T1000 (cell line): ENCODE data around the gene BCOR.

Source experiments
- DNase-seq: peaks from one replicate; lab custom pipeline; 2025; ENCODE audit warnings: mixed read lengths; lab: John Stamatoyannopoulos, UW

The BCOR gene

DNA sequence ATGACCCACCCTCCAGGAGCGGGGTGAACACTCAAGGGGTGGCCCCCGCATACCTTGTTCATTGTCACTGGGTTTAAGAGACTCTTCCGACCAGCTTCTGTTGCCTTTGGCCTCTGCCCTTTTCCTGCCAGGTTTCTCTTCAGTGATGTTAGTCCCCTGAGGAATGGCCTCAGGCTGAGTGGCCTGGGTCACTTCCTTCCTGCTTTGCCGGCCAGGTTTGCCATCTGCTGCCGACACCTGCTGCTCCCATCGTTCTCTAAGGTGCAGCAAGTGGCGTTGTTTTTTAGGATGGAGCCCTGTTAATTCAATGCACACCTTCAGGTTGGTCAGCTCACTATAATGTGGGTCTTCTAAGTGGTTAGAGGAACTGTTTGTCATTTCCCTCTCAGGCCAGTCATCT lies 34.2 kb downstream of the BCOR start:
- no peak for DNase-seq

DNA sequence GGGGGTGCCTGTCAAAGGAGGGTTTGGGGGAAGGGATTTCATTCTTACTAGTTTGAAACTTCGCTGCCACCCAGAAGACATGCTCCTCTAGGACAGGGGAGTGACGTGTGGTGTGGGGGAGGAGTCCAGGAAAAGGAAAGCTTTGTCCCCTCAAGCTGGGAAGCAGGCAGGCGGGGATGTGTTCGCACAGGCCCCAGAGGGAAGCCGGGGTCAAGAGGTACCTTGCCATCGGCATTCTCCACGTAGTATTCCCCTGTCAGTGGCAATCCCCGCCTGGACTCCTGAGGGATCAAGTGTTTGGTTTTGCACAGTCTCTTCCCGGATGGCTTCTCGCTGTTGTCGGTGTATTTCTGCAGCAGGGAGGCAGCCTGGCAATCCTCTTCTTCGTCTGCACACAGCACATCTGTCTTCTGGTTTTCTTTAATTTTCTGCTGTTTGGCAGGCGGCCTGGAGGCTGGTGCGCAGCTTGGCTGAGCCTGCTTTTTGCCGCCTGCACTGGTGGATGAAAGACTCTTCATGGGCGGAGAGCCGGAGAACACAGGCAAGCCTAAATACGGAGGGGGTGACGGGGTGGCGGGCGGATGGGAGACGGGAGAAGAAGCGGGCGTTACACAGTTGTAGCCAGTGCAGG lies 35.1 kb downstream of the BCOR start:
- no peak for DNase-seq

DNA sequence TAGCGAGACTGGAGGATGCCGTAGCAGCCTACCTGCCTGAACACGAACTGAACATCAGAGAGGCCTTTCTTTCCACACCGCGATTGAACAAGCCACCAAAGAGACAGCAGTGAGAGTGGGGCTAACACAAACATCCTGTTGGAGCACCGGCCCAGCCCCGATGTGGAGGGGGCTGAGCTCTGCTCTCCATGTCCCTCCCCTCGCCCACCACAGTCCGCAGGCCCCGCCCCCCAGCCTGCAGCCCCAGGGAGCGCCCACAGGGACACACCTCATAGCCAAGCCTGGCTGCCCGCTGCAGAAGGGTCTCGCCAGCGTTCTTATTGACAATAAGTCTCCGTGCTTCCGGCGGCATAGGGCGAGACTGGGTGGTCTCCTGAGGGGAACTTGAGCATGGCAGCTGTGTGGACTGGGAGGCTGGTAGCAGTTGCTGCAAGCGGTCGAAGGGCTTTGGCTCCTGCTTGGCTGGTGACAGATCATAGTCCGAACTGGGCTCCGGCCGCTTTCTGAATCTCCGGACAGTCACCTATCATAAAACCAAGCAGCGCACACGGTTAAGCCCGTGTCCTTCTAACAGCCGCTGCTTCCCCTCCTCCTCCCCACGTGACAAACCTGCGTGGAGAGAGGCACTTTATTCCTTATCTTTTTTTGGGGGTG lies 35.8 kb downstream of the BCOR start:
- DNase-seq = no peak

DNA sequence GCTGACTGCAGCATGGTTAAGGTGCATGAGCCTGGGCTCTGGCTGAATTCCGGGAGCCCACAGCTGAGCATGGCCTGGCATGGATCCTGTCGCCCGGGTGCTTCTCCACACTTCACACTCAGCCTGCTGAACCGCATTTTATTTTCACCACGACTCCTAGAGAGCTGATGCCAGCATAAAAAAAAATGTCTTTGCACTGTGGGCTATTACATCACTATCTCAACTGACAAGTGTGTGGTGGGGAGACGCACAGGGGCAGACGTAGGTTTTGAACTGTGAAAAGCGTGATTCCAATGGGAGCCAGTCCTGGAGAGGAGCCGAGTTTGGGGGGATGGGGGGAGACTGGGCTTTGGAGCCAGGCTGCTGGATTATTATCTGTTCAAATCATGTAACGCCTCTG lies 36.8 kb downstream of the BCOR start:
- no peak for DNase-seq

DNA sequence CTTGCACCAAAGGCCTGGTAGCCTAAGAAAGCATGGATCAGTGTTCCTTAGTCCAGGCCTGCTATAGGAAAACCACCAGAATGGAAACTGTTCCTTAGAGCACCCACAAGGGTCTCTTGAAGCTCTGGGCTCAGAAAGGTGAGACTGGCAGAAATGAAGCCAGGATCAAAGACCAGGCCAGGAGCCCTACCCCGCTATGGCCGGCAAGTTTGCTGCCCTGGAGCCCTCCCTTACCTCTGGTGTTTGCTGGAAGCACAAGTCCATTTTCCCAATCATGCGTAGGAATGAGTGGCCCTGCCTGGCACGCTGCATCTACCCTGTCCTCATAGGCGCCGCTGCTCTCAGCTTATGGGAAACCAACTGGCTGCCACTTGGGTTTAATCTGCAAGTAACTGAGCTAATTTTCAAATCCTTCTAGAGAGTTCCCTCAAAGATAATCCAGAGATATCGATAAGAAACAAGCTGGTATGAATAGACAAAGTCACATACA lies 37.4 kb downstream of the BCOR start:
- DNase-seq = no peak

DNA sequence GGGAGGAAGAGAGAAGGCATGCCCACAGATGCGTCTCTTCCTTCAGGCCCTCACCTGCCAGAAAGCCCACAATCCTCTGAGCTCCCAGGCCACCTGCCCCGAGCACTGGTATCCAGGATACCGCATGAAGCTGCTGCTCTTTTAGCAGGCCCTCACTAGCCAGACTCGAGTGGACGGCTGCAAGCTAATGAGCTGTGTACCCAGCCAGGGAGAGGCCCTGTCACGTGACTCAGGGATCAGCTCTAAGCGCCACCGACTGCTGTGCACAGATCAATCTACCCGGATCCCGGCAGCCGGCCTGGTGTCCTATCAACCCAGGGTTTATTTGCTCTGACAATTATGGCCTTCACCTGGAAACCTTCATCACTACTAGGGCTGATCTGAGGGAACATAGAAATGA lies 39.0 kb downstream of the BCOR start:
- DNase-seq = no peak

DNA sequence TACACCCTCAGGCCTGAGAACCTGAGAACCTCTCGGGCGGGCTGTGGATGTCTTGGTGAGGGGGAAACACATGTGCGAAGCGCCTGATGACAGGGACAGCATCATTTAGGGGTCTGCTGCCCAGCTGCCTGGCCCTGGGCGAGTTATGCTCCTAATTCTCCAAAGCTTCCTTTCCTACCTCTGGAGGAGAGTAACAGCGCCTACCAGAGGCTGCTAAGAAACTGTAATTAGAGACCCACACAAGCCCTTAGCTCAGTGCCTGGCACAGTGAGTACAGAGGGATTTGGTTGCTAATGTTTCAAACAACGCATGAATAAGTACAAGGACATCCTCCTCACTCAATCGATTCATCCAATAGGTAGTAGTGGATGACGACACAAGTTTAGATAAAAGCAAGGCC lies 40.4 kb downstream of the BCOR start:
- no peak for DNase-seq

DNA sequence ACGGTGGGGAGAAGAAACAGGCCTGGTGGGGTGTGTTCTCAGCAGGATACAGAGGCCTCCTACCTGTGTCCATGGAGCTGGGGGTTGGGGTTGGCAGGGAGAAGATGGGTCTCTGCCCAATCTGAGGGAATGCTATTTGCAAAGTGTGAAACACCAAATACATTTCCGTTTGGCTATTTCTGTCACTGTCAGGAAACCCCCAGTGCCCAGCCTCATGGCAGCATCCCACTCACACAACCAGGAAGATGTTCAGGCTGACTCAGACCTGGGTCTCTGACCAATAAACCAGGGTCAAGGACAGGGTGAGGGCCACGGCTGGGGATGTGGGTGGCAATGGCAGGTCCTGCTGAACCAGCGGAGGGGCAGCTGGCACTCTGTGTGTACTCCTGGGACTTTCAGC lies 41.3 kb downstream of the BCOR start:
- DNase-seq = no peak

DNA sequence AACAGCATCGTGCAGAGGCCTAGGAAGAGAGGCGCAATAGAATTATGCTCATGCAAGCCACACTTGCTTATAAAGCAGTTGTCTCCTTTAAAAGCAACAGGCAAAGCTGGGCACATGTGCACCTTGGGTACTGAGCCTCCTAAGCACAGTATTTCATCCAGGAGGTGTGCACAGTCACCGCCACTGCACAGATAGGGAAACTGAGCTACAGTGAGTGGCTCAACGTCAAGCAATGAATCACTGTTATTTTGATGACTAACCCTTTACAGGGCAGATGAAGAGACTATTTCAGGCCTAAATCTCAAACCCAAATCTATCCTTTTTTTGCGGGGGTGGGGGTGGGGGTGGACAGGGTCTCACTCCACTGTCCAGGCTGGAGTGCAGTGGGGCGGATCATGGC lies 42.3 kb downstream of the BCOR start:
- DNase-seq = no peak

DNA sequence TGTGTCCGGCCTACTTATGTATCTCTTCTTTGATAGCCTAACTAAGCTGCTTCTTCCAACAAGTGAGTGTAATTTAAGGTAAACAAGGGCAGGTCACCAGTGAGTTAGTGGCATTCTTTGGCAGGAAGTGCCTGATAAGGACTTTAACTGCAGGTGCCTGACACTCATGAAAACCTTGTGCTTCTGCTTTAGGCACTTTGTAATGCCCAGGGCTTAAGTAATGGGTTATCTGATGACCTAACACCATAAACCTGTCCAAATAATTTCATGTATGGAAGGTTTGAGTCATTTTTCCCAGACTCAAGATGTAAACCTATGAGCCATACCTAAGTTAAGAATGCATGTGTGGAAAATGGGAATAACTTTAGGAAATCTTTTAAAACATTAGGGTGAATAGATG lies 43.0 kb downstream of the BCOR start:
- DNase-seq = no peak

DNA sequence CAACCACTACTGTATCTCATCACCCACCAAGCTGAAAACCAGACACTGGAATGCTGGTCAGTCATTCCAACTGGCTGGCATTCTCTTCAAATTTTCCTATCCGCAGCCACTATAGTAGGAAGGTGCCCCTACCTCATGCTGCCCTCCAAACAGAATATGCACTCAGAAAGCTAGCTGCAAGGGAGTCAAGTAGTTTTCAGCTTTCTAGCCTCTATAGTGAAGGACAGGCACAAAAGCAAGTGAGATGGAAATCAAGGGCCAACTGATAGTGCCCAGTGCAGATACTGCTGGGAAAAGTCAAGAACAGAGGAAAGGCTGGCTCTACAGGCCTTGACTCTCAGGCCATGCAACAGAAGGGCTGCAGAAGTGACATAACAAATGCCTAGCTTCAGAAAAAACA lies 47.2 kb downstream of the BCOR start:
- DNase-seq = no peak

DNA sequence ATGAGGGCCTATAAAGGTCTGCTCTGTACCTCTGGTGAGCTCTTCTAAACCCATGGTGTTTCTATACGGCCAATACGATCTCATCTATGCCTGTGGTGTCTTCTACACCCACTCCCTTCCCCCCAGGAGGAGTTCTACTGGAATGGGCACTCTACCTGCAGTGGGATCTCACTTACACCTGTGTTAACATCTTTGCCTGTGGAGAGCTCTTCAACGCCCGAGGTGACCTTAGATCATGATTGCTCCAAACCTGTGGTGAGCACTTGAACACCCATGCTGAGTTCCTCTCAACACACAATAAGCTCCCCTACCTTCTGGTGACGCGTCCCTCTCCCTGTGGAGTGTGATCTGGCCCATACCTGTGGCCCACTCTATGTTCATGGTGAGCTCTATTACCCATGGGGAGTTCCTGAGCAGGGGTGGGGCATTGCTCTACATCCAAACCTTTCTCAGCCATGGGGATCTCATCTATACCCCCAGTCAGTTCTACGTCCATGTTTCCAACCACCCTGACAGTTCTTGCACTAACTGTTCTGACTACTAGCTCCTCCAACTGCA lies 48.6 kb downstream of the BCOR start:
- DNase-seq = no peak

DNA sequence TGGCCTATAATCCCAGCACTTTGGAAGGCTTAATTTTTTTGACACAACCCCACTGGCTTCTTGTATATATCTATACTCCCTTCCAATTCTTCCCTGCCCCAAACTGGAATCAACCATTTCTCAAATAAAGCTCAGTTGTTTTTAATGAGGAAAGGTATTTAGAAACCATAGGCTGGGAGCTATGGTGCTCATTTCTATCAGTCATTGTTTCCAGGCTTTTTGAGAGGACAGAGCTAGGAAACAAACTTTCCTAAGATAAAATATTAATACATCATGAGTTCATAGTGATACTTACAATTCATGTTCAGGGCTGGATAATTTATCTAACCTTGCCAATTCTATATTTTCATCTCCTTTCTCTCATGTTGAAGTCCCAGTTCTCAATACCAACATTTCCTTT lies 50.3 kb downstream of the BCOR start:
- no peak for DNase-seq

DNA sequence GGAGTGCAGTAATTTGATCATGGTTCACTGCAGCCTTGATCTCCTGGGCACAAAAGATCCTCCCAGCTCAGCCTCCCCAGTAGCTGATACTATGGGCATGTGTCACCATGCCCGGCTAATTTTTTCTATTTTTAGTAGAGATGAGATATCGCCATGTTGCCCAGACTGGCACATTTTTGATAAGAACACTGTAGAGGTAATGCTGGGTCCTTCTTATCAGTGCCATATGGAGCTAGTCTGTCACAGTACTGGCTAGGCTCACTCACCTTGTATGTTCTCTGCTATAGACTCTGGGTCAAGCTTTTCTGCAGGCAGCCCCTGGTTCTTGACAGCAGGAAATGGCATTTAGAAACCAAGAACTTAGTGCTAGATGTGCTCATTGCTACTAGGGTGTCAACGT lies 53.9 kb downstream of the BCOR start:
- no peak for DNase-seq

DNA sequence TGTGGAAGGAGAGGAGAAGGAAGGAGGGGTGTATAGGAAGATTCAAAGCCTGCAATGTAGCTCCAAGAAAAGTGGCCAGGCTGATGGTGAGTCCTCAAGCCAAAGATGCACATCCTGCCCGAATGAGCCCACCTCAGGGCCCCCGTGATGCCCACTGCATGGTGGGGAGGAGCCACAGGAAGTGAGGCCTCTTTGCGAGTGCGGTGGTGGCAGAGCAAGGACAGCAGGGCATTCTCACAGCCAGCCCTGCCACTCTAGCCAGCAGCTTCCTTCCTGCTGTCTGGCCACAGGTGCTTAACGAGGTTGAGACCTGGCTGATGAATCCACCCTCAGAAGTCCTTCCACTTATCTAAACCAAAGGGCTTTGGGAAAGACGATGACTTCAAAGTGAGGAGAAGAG lies 55.8 kb downstream of the BCOR start:
- DNase-seq = no peak

DNA sequence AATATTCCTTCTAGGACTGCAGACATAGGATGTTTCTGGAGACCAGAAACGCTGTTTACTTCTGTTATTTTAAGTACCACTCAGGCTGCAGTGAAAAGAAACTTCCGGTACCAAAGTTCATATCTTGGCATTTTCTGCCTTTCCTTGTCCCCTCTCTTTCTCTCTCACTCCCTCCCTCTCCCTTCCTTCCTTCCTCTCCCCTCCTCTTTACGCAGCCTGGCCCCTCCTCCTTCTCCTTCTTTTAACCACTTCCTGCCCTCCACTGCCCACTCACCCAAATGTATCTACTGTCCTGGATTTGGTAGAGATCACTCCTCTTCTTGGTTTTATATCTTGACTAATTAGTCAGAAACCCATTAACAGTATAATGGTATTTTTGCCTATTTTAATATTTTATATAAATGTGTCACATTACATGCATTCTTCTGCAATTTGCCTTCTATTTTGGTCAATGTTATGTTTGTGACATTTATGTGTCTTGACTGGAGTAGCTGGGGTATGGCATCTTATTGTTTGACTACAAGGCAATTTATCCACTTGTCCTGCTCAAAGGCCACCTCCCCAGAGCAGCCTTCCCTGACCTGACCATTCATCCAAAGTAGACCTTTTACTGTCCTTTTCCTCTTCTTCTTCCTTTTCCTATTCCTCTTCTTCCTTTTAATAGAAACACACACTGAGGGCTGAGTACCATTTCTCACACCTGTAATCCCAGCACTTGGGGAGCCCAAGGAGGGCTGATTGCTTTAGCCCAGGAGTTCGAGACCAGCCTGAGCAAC lies 56.9 kb downstream of the BCOR start:
- DNase-seq = no peak

DNA sequence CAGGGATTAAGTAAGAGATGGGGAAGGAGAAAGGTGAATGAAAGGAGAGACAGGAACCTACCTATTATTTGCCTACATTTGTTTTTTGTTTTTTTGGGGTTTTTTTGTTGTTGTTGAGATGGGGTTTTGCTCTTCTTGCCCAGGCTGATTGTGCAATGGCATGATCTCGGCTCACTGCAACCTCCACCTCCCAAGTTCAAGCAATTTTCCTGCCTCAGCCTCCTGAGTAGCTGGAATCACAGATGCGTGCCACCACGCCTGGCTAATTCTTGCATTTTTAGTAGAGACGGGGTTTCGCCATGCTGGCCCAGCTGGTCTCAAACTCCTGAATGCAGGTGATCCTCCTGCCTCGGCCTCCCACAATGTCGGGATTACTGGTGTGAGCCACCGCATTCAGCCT lies 57.9 kb downstream of the BCOR start:
- DNase-seq = no peak

DNA sequence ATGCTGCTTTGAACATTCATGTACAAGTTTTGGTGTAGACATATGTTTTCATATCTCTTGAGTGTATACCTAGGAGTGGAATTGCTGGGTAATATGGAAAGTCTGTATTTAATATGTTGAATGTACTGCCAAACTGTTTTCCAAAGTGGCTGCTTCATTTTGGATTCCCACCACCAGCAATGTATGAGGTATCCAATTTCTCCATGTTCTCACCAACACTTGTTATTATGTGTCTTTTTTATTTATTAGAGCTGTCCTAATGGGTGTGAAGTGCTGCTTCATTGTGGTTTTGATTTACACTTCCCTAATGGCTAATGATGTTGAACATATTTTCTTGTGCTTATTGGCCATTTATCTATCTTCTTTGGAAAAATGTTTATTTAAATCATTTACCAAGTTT lies 60.4 kb downstream of the BCOR start:
- DNase-seq = no peak

DNA sequence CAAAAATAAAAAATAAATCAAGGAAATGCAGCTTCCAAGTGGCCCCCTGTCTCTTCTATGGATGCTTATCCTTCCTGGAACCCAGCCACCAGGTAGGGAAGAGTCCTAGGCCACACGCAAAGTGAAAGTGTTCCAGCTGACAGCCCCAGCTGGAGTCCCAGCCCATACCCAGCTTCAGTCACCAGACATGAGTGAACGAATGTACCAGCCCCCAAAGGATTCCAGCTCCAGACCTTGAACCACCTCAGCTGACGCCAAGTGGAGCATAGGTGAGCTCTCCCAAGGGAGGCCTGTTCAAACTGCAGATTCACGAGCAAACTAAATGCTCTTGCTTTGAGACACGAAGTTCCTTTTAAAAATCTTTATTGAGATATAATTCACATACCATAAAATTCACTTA lies 62.0 kb downstream of the BCOR start:
- no peak for DNase-seq

DNA sequence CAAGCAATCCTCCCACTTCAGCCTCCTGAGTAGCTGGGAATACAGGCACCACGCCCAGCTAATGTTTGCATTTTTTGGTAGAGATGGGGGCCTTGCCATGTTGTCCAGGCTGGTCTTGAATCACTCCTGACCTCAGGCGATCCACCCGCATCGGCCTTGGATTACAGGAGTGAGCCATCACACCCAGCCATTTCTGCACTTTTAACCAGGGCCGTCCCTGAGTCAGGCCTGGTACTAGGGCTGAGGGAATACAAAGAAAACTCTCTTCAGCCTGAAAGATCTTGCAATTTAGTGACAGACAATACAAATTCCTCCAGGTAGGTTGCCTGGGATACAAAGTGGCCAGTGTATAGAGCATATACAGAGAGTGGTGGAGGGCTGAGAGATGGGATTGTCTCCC lies 65.8 kb downstream of the BCOR start:
- no peak for DNase-seq

DNA sequence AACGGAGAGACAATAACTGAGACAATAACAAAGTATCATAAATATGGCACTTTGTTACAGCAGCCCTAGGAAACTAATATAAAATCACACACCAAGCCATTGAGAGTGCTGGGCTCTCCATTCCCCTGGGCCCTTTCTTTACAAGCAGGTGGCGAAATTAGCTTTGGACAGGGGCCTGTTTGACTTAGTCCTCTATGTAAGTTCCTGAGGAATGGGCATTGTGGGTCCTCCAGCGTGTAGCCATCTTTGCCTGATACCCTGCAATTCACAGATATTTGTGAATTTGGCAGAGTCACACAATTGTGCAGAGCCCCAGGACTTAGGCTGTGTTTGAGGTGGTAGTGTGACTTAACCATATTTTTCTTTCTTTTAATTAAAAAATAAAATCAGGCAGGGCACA lies 67.6 kb downstream of the BCOR start:
- no peak for DNase-seq

DNA sequence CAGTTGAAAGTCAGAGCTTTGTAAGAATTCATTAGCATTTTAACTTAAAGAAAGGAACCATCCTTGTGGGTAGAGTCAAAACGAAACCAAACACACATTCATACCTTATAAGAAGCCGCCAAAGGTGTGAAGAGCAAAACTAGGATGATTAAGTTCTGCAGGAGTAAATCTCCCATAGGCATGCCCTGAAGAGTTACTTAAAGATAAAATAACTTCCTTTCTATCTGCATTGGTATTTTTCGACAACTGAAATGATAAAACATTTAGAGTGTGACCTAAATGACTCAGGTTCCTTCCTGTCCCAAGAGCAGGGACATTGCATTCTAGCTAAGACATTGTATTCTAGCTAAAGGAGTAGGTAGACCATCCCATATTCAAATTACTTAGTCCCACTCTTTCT lies 75.3 kb downstream of the BCOR start:
- no peak for DNase-seq

DNA sequence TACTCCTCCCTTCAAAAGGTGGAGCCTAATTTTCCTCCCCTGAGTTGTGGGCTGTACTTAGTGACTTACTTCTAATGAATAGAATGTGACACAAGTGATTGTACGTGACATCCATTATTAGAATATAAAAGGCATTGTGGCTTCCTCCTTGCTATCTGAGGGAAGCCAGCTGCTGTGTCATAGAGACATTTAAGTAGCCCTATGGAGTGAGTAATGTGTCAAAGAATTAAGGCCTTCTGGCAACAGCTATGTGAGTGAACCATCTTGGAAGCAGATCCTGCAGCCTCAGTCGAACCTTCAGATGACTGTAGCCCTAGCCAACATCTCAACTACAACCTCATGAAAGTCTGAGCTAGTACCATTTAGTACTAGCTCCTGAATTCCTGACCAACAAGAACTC lies 76.1 kb downstream of the BCOR start:
- DNase-seq = no peak
